Measurements from ENCODE around the gene OLIG3.

The OLIG3 gene

DNA sequence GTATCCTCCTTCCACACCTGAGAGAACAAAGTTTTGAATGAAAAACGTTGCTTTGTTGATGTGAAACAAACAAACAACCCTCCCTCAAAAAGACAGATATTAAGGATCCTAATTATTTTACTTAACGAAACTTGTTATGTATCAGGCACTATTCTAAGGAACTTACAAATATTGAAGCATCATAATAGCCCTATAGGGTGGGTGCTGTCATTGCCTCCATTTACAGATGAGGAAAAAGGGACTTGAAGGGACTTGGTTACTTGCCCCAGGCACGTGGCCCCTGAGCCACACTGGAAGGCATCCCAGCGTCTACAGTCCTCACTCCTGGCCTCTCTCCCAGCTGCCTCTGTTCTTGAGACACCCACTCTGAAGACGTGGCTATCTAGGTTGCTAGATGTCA is 20.2 kb upstream of the OLIG3 start:
- ChIA-PET CTCF (no interaction called here), POLR2A (ENCODE audit: low non-redundant PET) (no interaction called here)
- no peak overlapping the region for H3K27ac ChIP-seq
- no peak for DNase-seq (ENCODE audit: low spot score)
- TF ChIP-seq, protein P1, sequence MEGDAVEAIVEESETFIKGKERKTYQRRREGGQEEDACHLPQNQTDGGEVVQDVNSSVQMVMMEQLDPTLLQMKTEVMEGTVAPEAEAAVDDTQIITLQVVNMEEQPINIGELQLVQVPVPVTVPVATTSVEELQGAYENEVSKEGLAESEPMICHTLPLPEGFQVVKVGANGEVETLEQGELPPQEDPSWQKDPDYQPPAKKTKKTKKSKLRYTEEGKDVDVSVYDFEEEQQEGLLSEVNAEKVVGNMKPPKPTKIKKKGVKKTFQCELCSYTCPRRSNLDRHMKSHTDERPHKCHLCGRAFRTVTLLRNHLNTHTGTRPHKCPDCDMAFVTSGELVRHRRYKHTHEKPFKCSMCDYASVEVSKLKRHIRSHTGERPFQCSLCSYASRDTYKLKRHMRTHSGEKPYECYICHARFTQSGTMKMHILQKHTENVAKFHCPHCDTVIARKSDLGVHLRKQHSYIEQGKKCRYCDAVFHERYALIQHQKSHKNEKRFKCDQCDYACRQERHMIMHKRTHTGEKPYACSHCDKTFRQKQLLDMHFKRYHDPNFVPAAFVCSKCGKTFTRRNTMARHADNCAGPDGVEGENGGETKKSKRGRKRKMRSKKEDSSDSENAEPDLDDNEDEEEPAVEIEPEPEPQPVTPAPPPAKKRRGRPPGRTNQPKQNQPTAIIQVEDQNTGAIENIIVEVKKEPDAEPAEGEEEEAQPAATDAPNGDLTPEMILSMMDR (conservative IDR thresholded peaks at IDR 0.05; ENCODE audit: low read depth) = no peak

DNA sequence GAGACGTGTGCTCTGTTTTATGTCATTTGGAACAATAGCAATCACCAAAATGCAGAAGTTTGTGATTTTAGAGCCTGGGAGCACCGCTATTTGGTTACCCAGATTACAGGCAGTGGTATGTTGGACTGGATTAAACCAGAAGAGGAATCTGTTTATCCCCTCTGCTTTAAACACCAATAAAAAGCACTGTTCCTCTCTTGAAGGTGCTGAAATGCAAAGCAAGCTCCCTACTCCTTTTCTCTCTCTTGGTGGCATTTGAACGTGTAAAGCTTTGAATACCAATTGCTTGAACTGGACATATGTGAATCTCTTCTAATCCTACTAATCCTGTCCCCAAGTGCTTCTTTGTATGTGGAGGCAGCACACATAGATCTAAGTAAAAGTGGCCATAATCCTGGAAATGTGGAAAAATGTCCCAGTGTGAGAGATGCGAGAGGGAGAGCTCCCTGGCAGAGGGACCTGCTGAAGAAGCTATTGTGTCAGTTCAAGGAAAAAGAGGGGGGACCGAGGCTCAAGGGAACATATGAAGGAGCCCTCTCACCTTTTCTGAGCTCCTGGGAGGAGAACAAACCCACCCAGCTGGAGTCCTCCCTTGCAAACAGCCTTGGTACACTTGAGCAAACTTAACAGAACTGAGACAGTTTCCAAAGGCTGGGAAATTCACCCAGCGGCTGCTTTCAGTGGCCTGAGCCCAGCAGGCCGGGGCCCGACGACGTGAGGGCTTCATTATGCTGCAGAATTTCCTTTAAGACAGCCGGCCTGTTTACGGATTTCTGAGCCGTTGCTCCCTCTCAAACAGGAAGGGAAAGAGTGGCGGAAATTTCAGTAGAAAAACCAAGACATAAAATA is 18.8 kb upstream of the OLIG3 start:
- no peak for DNase-seq (ENCODE audit: low spot score)
- no peak overlapping the region for H3K27ac ChIP-seq
- TF ChIP-seq, protein P1 (conservative IDR thresholded peaks at IDR 0.05; ENCODE audit: low read depth) = no peak
- ChIA-PET CTCF (interaction anchor here (0.6 to 0.7 kb wide), 3 partner anchors 14 to 161 kb away, joined by 3 to 5 read pairs (median 4); no protein-coding TSS in a partner anchor), POLR2A (ENCODE audit: low non-redundant PET) (no interaction called here)

DNA sequence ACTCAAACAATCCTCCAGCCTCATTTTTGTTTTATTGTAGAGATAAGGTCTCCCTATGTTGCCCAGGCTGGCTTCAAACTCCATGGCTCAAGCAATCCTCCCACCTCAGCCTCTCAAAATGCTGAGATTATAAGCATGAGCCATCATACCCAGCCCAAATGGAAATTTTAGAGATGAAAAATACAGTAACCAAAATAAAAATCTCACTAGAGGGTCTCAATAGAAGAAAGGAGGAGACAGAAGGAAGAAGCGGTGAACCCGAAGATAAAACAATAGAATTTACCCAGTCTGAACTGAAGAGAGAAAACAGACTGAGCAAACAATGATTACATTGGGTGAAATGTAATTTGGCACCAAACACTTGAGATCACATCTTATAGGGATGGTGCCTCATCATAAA is 16.7 kb upstream of the OLIG3 start:
- POLR2A ChIA-PET (ENCODE audit: low non-redundant PET) = no interaction called here
- CTCF ChIA-PET = interaction anchor here (0.6 kb wide), 1 partner anchor 10 kb away, joined by 3 read pairs; no protein-coding TSS in a partner anchor
- TF ChIP-seq, protein P1 (conservative IDR thresholded peaks at IDR 0.05; ENCODE audit: low read depth) = no peak
- DNase-seq (ENCODE audit: low spot score) = no peak
- no peak overlapping the region for H3K27ac ChIP-seq

DNA sequence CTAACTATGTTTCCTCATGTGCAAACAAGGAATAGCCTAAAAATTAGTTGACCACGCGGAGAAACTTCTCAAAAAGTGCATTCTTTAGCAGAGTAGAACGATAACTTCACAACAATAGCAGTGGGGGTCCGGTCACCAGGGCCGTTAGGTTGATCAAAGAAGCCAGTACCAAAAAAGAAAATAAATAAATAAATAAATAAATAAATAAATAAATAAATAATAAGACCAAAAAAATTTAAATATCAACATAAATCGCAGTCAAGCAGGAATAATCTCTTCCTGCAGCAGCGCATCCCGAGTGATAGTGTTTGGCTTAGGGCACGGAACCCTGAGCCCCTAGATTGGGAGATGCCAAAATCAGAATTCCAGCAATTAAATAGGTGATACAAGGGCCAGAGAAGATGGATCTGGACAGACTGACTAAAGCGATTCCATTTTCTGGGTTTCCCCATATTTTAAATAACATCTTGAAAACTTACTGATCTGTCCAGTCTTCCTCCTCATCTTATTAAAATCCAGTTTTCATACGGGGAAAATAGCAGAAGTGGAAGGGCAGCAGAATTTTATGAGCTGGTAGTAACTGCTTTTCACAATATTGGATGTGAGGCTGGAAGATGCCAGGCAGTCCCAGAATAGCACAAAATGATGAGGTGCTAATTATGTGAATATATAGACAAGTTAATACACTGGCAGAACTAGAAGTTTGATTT is 4.4 kb upstream of the OLIG3 start:
- DNase-seq (ENCODE audit: low spot score) = no peak
- TF ChIP-seq, protein P1 (conservative IDR thresholded peaks at IDR 0.05; ENCODE audit: low read depth) = no peak
- H3K27ac ChIP-seq = no peak overlapping the region
- ChIA-PET POLR2A (ENCODE audit: low non-redundant PET) (no interaction called here), CTCF (interaction anchor here (0.6 kb wide), 1 partner anchor 14 kb away, joined by 4 read pairs; no protein-coding TSS in a partner anchor)

DNA sequence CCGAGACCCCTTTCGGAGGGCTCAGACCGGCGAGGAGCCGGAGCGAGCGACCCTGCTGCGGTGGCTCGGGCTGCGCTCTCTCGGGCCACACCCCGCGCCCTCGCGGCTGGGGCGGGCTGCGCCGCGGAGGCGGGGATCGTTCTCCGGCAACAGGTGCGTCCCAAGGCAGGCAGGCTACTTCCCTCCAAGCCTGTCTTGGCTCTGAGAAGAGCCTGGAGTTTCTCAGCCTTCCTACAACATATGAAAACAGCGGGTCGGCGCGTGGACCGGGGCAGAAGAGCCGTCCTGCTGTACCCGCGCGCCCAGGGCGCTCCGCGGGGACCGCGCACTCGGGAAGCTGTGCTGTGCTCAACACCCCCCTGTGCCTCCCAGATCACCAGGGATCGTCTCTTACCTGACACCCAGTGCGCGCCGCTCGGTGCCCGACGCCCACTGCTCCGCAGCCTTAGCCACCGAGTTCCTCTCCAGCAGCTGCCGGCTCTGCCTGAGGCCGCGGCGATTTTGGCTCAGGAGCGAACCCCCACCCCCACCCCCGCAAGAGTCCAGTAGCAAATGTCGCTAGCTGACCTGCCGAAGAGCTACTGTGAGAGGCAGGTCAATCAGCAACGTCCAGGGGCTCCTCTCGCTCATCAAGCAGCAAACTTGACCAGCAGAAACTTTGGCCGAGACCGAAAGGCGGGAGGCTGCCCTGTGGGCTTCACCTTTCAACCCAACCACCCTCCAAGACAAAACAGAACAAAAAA is 3.7 kb upstream of the OLIG3 start:
- no peak overlapping the region for H3K27ac ChIP-seq
- CTCF ChIA-PET = no interaction called here
- no peak for DNase-seq (ENCODE audit: low spot score)
- POLR2A ChIA-PET (ENCODE audit: low non-redundant PET) = no interaction called here
- TF ChIP-seq, protein P1 (conservative IDR thresholded peaks at IDR 0.05; ENCODE audit: low read depth) = no peak
